ENCODE results near the gene LAMC3. TPM values are rescaled to one million over a fixed set of nuclear protein-coding genes. Genes with fewer than 3 reads are reported as not detected.

LAMC3 gene
- total and polyA plus RNA-seq, 9 of the 15 experiments (the other 6 are each of a cell fraction or from before 2014, with no cell fraction given), result 0.10 TPM; not detected in 8

DNA sequence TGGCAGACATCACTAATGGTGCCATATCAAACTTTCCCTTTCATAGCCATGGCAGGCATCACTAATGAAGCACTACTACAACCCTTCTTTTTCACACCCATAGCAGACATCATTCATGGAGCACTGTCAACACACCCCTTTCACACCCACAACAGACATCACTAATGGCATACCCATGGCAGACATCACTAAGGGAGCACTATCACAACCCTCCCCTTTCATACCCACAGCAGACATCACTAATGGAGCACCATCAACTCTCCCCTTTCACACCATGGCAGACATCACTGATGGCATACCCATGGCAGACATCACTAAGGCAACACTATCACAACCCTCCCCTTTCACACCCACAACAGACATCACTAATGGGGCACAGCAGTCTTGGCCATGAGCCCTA is 33.7 kb downstream of the LAMC3 start (continued):
- no peak for TF ChIP-seq FOXK1 (CRISPR knock-in tag; IDR thresholded peaks at IDR 0.05; ENCODE audit: borderline replicate concordance)
- TF ChIP-seq THAP7 (CRISPR knock-in tag; IDR thresholded peaks at IDR 0.05), result no peak
- TF ChIP-seq KAT7 (CRISPR knock-in tag; IDR thresholded peaks at IDR 0.05; ENCODE audit: borderline replicate concordance), result no peak
- no peak for TF ChIP-seq PCBP1 (IDR thresholded peaks at IDR 0.05; ENCODE audit: low read depth, low read length, poor library complexity, severe bottlenecking)

GRCh38 chr9:131043087-131043486 is 34.1 kb downstream of the LAMC3 start:
- WGBS (ENCODE audit: insufficient coverage, low coverage, missing lambda C conversion rate), result 1% methylated on average over 2 of the region's 2 CpGs
- ATAC-seq, result no peak
- POLR2A ChIA-PET, result interaction anchor here (0.6 to 99.3 kb wide), 19 partner anchors 9 to 202 kb away, joined by 3 to 3336 read pairs (median 3); partner anchors contain the start of genes AIF1L and NUP214
- FAIRE-seq, result no peak
- peaks cover 20% of the 10 kb centered on the region for H4K20me1 ChIP-seq (replicated peaks; ENCODE audit: control insufficient read depth, insufficient read depth, low read length)
- H3K9ac ChIP-seq (ENCODE audit: insufficient read depth in 1 of 2, low read depth in 2 of 2, low read length in 2 of 2), result no peak overlapping the region; a peak in 1 of 4 replicates
- H3K27ac ChIP-seq (ENCODE audit: extremely low read depth, low read depth, low read length), result no peak overlapping the region
- no peaks in the 10 kb centered on the region for H3K9me3 ChIP-seq (replicated peaks; ENCODE audit: control insufficient read depth, insufficient read depth, low read depth, low read length)
- no peaks in the 10 kb centered on the region for H3K79me2 ChIP-seq (ENCODE audit: control insufficient read depth, insufficient read depth, low read length)
- intact Hi-C loops (cut with micrococcal nuclease) (no loop called here), in situ Hi-C loops (cut with MboI) (no loop called here)
- no TSS peak for BruUV-seq (replicated peaks)
- no peak overlapping the region for H3K4me3 ChIP-seq
- H3K27me3 ChIP-seq (ENCODE audit: control insufficient read depth in 2 of 2, insufficient read depth in 2 of 2, low read length in 2 of 2), result peaks cover 52 to 71% of the 10 kb centered on the region in 2 experiments
- TF ChIP-seq E2F1 (CRISPR knock-in tag; IDR thresholded peaks at IDR 0.05), result peak; percentile 73; the same call in 1 of the 2 replicates
- TF ChIP-seq NFYB (IDR thresholded peaks at IDR 0.05; ENCODE audit: extremely low read depth, insufficient read length), result no peak
- H3K9me1 ChIP-seq (ENCODE audit: control insufficient read depth, insufficient read depth, low read length), result no peaks in the 10 kb centered on the region
- H3K4me1 ChIP-seq (replicated peaks in 1 of 2; ENCODE audit: control insufficient read depth in 2 of 2, insufficient read depth in 2 of 2, low read length in 2 of 2), result peaks cover 0 to 21% of the 10 kb centered on the region in 2 experiments; a peak in 3 of 5 replicates
- H3K36me3 ChIP-seq (ENCODE audit: control insufficient read depth, insufficient read depth, low read length), result no peaks in the 10 kb centered on the region
- no peak overlapping the region for H2AFZ ChIP-seq (ENCODE audit: low read depth, low read length)
- no peak for DNase-seq (ENCODE audit: extremely low read depth in 1 of 4, low spot score in 3 of 4)
- CTCF ChIA-PET (ENCODE audit: low intra/inter-chr PET ratio), result interaction anchor here (8.2 kb wide), 1 partner anchor 174 kb away, joined by 201 read pairs; no protein-coding TSS in a partner anchor
- no peak overlapping the region for H3K4me2 ChIP-seq (ENCODE audit: insufficient read depth, low read length)

Measured in K562 (cell line).